Endothelial cell of umbilical vein (primary cell): Measurements from ENCODE around the gene EHBP1L1. TPM values are rescaled to one million over a fixed set of nuclear protein-coding genes. Genes with fewer than 3 reads are reported as not detected.

Source experiments
- BruUV-seq: library from RNA; stranded (reverse); fragments of 400-500 nt; replicated peaks from 2 replicates; lab custom pipeline; 2021; lab: Mats Ljungman, UMichigan
- CTCF ChIA-PET: fragments of 300-600, 350-600 bp; sonication (Branson Sonifier 250); formaldehyde crosslinking; loops from one replicate; lab custom pipeline; 2021; ENCODE audit warnings: antibody characterized with exemption, inconsistent platforms; lab: Charles Lee
- POLR2A ChIA-PET: fragments of 300-600, 350-600 bp; sonication (Branson Sonifier 250); formaldehyde crosslinking; loops from one replicate; lab custom pipeline; 2021; ENCODE audit warnings: antibody characterized with exemption, inconsistent platforms; lab: Charles Lee
- DNase-seq: peaks from one replicate; pipeline ENCODE4 v3.0.0-alpha.2; 2011; ENCODE audit warnings: low read depth, low spot score
- FAIRE-seq: peaks from 2 replicates; lab custom pipeline; 2011; peaks lifted over from hg19 to GRCh38; lab: Jason Lieb, UNC
- H2AFZ ChIP-seq: 2 replicates; pipeline ENCODE4 v1.6.0; 2012; ENCODE audit warnings: low read depth, low read length, control low read depth, inconsistent platforms
- H3K27ac ChIP-seq: 2 replicates; pipeline ENCODE4 v1.5.1; 2011; ENCODE audit warnings: low read depth, mild to moderate bottlenecking, control low read depth, low read length, moderate library complexity; ENCODE audit not compliant: insufficient read depth
- H3K27me3 ChIP-seq, 2 experiments: 2 replicates each; pipeline versions ENCODE4 v1.6.0 to v1.6.1; 2011; ENCODE audit warnings: low read length in 2 of 2, mixed read lengths in 1 of 2; ENCODE audit not compliant: control insufficient read depth in 2 of 2, insufficient read depth in 2 of 2
- H3K36me3 ChIP-seq, 2 experiments: 2 replicates in 1 of 2; 3 replicates in 1 of 2; pipeline ENCODE4 v1.5.1; 2011; ENCODE audit warnings: low read length in 2 of 2, mild to moderate bottlenecking in 1 of 2, moderate library complexity in 1 of 2; ENCODE audit not compliant: control insufficient read depth in 2 of 2, insufficient read depth in 2 of 2; ENCODE audit errors: extremely low read depth in 1 of 2
- H3K4me1 ChIP-seq: 3 replicates; pipeline ENCODE4 v1.5.1; 2011; ENCODE audit warnings: mild to moderate bottlenecking, low read length; ENCODE audit not compliant: control insufficient read depth, insufficient read depth; ENCODE audit errors: extremely low read depth
- H3K4me2 ChIP-seq: 2 replicates; pipeline ENCODE4 v1.6.1; 2011; ENCODE audit warnings: low read length, control low read depth, mixed read lengths; ENCODE audit not compliant: insufficient read depth
- H3K4me3 ChIP-seq, 3 experiments: fragments of 200-600 bp in 1 of 3; sonication (generic), shearing (Covaris generic) in 1 of 3; replicated peaks in 1 of 3; 2 replicates each; pipeline ENCODE4 v1.5.1; 2011 to 2016; ENCODE audit warnings: control low read depth in 3 of 3, low read length in 3 of 3, mild to moderate bottlenecking in 2 of 3, inconsistent platforms in 1 of 3, low read depth in 1 of 3, moderate library complexity in 1 of 3; ENCODE audit not compliant: insufficient read depth in 1 of 3
- H3K79me2 ChIP-seq: 2 replicates; pipeline ENCODE4 v1.6.0; 2012; ENCODE audit warnings: low read length, inconsistent platforms; ENCODE audit not compliant: control insufficient read depth, insufficient read depth
- H3K9ac ChIP-seq: replicated peaks from 2 replicates; pipeline ENCODE3; 2011; ENCODE audit warnings: low read length, control low read depth; ENCODE audit not compliant: insufficient read depth; ENCODE audit errors: extremely low read depth
- H3K9me1 ChIP-seq: replicated peaks from 3 replicates; pipeline ENCODE4 v1.6.0; 2011; ENCODE audit warnings: mild to moderate bottlenecking, low read length; ENCODE audit not compliant: control insufficient read depth, insufficient read depth; ENCODE audit errors: extremely low read depth
- H3K9me3 ChIP-seq: replicated peaks from 2 replicates; pipeline ENCODE4 v1.5.1; 2012; ENCODE audit warnings: low read length, inconsistent platforms; ENCODE audit not compliant: control insufficient read depth, insufficient read depth
- H4K20me1 ChIP-seq: replicated peaks from 2 replicates; pipeline ENCODE3; 2011; ENCODE audit warnings: mild to moderate bottlenecking, low read length; ENCODE audit not compliant: control insufficient read depth, insufficient read depth; ENCODE audit errors: extremely low read depth
- EZH2 ChIP-seq: IDR thresholded peaks from 2 replicates; pipeline ENCODE4 v1.6.1; 2012; ENCODE audit warnings: borderline replicate concordance, low read depth, mild to moderate bottlenecking, moderate library complexity, low read length, inconsistent platforms; ENCODE audit not compliant: severe bottlenecking
- FOS ChIP-seq: IDR thresholded peaks from 2 replicates; pipeline ENCODE4 v1.6.1; 2011; ENCODE audit warnings: mild to moderate bottlenecking, low read length, moderate library complexity, borderline replicate concordance; ENCODE audit not compliant: insufficient read depth
- MYC ChIP-seq: IDR thresholded peaks from one replicate; pipeline ENCODE4 v1.6.1; 2011; ENCODE audit warnings: mild to moderate bottlenecking, low read depth, low read length
- POLR2A ChIP-seq: IDR thresholded peaks from 2 replicates; pipeline ENCODE4 v1.6.1; 2012; ENCODE audit warnings: low read depth, mild to moderate bottlenecking, control low read depth, low read length
- POLR2AphosphoS5 ChIP-seq: IDR thresholded peaks from 2 replicates; pipeline ENCODE4 v1.6.1; 2012; ENCODE audit warnings: low read depth, mild to moderate bottlenecking, control low read depth, low read length, moderate library complexity; ENCODE audit not compliant: insufficient read depth
- dilution Hi-C: fragments of 300-500 bp; cut with MboI; formaldehyde crosslinking; loops from one replicate; pipeline ENCODE4 v1.15.0; 2019; ENCODE audit warnings: low sequenced_read_pairs; ENCODE audit not compliant: extremely low pct_ligation_motif_present
- intact Hi-C: fragments of 100-400 bp; cut with micrococcal nuclease; formaldehyde crosslinking; loops from one replicate; pipeline ENCODE4 v1.10.0; 2022
- polyA plus RNA-seq, 4 experiments: library from polyadenylated mRNA; depleted of rRNA in 3 of 4; stranded (reverse) in 3 of 4; unstranded in 1 of 4; fragments of >200 nt; gene quantifications; 2 replicates each; pipeline versions ENCODE4 v1.2.1 to v1.2.3, GENCODE V29; 2011 to 2012; ENCODE audit warnings: missing spikeins in 1 of 4
- total RNA-seq: library from RNA; stranded (reverse); gene quantifications from 2 replicates; pipeline ENCODE4 v1.2.3, GENCODE V29; 2021
- TF ChIP-seq, protein P1 (sequence below), 2 donors: IDR thresholded peaks; 1 replicate in 1 of 2; 2 replicates in 1 of 2; pipeline ENCODE4 v1.5.1; 2011; ENCODE audit warnings: low read length in 2 of 2, mild to moderate bottlenecking in 2 of 2, moderate library complexity in 2 of 2, control low read depth in 1 of 2, inconsistent platforms in 1 of 2, low read depth in 1 of 2; ENCODE audit not compliant: insufficient read depth in 1 of 2; ENCODE audit errors: extremely low read depth in 1 of 2

EHBP1L1 gene
- total and polyA plus RNA-seq, 2 donors (not counting 3 experiments of a cell fraction or from before 2014, with no cell fraction given), result 12.7 to 19.7 TPM

DNA sequence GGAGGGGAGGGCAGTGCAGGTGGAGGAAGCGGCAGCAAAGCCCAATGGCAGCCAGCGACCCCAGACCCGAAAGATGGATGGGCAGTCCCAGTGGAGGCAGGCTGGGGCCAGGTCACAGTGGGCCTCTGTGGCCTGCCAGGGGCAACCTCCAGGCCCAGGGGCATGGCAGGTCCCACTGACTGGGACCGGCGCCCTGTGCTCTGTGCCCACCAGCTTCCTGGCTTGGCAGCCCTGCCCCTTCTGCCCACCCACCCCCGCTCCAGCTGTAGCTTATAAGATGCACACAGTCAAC lies 24.0 kb downstream of the EHBP1L1 start:
- TF ChIP-seq MYC (no peak), FOS (no peak), POLR2A (no peak), EZH2 (no peak)
- TF ChIP-seq, protein P1, sequence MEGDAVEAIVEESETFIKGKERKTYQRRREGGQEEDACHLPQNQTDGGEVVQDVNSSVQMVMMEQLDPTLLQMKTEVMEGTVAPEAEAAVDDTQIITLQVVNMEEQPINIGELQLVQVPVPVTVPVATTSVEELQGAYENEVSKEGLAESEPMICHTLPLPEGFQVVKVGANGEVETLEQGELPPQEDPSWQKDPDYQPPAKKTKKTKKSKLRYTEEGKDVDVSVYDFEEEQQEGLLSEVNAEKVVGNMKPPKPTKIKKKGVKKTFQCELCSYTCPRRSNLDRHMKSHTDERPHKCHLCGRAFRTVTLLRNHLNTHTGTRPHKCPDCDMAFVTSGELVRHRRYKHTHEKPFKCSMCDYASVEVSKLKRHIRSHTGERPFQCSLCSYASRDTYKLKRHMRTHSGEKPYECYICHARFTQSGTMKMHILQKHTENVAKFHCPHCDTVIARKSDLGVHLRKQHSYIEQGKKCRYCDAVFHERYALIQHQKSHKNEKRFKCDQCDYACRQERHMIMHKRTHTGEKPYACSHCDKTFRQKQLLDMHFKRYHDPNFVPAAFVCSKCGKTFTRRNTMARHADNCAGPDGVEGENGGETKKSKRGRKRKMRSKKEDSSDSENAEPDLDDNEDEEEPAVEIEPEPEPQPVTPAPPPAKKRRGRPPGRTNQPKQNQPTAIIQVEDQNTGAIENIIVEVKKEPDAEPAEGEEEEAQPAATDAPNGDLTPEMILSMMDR (IDR thresholded peaks at IDR 0.05; ENCODE audit: extremely low read depth in 1 of 2, insufficient read depth in 1 of 2, low read depth in 1 of 2, low read length in 2 of 2), result no peak
- dilution Hi-C loops, result no loop called here
- H3K36me3 ChIP-seq, result peaks cover 11 to 53% of the 10 kb centered on the region in 2 experiments
- CTCF ChIA-PET, result interaction anchor here (1.4 kb wide), 1 partner anchor 8 kb away, joined by 5 read pairs; no protein-coding TSS in a partner anchor
- FAIRE-seq (no peak), DNase-seq (no peak)
- no peaks in the 10 kb centered on the region for H3K4me1 ChIP-seq
- no peak overlapping the region for H2AFZ ChIP-seq
- no peaks in the 10 kb centered on the region for H4K20me1 ChIP-seq
- intact Hi-C loops, result loop anchor here (1.0 kb wide), 1 partner anchor 11 kb away; no protein-coding TSS in a partner anchor
- H3K27me3 ChIP-seq, result no peaks in the 10 kb centered on the region
- no peaks in the 10 kb centered on the region for H3K9me1 ChIP-seq
- H3K4me3 ChIP-seq, result no peak overlapping the region
- H3K9me3 ChIP-seq, result no peaks in the 10 kb centered on the region
- H3K4me2 ChIP-seq, result no peak overlapping the region
- H3K9ac ChIP-seq, result no peak overlapping the region
- H3K79me2 ChIP-seq, result no peaks in the 10 kb centered on the region
- POLR2A ChIA-PET, result no interaction called here
- no peak overlapping the region for H3K27ac ChIP-seq
- BruUV-seq, result no TSS peak

DNA sequence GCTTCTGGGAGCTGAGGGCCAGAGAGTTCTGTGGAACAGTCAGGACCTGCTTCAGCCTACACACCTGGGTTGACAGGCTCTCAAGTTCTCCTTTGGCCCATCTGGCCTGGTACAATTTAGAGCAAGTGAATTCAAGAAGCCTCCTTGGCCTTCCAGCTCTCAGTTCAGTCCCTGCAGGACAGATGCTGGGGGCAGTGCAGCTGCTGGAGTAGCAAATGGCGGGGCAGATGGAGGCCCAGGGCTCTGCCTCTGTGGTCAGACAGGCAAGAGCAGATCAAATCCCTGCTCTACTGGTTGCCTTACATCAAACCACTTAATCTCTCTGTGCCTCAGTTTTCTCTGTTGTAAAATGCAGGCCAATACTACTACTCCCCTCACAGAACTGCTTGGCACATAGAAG lies 28.4 kb downstream of the EHBP1L1 start:
- dilution Hi-C loops, result no loop called here
- H3K9me3 ChIP-seq, result no peaks in the 10 kb centered on the region
- no peak overlapping the region for H3K27ac ChIP-seq
- DNase-seq, result no peak
- no peaks in the 10 kb centered on the region for H4K20me1 ChIP-seq
- no peak overlapping the region for H2AFZ ChIP-seq
- peaks cover 16% of the 10 kb centered on the region for H3K79me2 ChIP-seq
- BruUV-seq, result no TSS peak
- TF ChIP-seq MYC, result no peak
- no peak for TF ChIP-seq FOS
- TF ChIP-seq, protein P1 (IDR thresholded peaks at IDR 0.05; ENCODE audit: extremely low read depth in 1 of 2, insufficient read depth in 1 of 2, low read depth in 1 of 2, low read length in 2 of 2), result no peak
- TF ChIP-seq POLR2AphosphoS5, result no peak
- H3K36me3 ChIP-seq, result peaks cover 15 to 59% of the 10 kb centered on the region in 2 experiments
- H3K4me3 ChIP-seq, result no peak overlapping the region
- ChIA-PET POLR2A (interaction anchor here (1.4 kb wide), 1 partner anchor 9 kb away, joined by 4 read pairs; the partner anchor contains the start of gene MAP3K11), CTCF (interaction anchor here (0.7 to 3.4 kb wide), 3 partner anchors 10 to 253 kb away, joined by 3 to 19 read pairs (median 4); no protein-coding TSS in a partner anchor)
- no peaks in the 10 kb centered on the region for H3K27me3 ChIP-seq
- intact Hi-C loops, result no loop called here
- no peak for FAIRE-seq
- no peak overlapping the region for H3K4me2 ChIP-seq
- H3K9ac ChIP-seq, result no peak overlapping the region
- peaks cover 15% of the 10 kb centered on the region for H3K4me1 ChIP-seq
- H3K9me1 ChIP-seq, result no peaks in the 10 kb centered on the region
